ENCODE measurements around the gene ALDH4A1. TPM values are rescaled to one million over a fixed set of nuclear protein-coding genes. Genes with fewer than 3 reads are reported as not detected.

The ALDH4A1 gene
- total and polyA plus RNA-seq, 2 of the 4 experiments (the other 2 are of a cell fraction), result 8.6 to 21.1 TPM

- H2AK9ac ChIP-seq (replicated peaks; ENCODE audit: low read depth, low read length, poor library complexity), result peak overlapping the region; percentile 43
- H2BK20ac ChIP-seq (ENCODE audit: low read depth, low read length), result no peak overlapping the region
- no peak overlapping the region for H3K23ac ChIP-seq (ENCODE audit: low read depth, low read length)
- no peak overlapping the region for H3K9ac ChIP-seq (ENCODE audit: low read depth, low read length)
- H4K20me1 ChIP-seq (ENCODE audit: insufficient read depth, low read length), result no peaks in the 10 kb centered on the region
- no peak for ATAC-seq (ENCODE audit: low read depth)
- H3K4me1 ChIP-seq (ENCODE audit: control insufficient read depth, insufficient read depth, low read length), result peaks cover 54% of the 10 kb centered on the region
- in situ Hi-C loops (cut with MboI; ENCODE audit: low sequenced_read_pairs), result no loop called here
- ChIA-PET POLR2A (ENCODE audit: unreplicated experiment) (no interaction called here), CTCF (interaction anchor here (1.5 kb wide), 1 partner anchor 40 kb away, joined by 8 read pairs; no protein-coding TSS in a partner anchor)
- H3K36me3 ChIP-seq (ENCODE audit: control insufficient read depth, insufficient read depth, low read length), result 0 out of 2 replicates have a peak, but pooled peaks cover 1% of the 10 kb centered on the region
- H3K4ac ChIP-seq (ENCODE audit: low read depth, low read length), result peak overlapping the region; percentile 73
- H4K5ac ChIP-seq (ENCODE audit: low read depth, low read length), result no peak overlapping the region
- H4K8ac ChIP-seq (ENCODE audit: low read depth in 2 of 2, low read length in 2 of 2), result no peak overlapping the region
- H2BK15ac ChIP-seq (ENCODE audit: low read depth, low read length), result no peak overlapping the region
- H3K27me3 ChIP-seq (ENCODE audit: control insufficient read depth, insufficient read depth, low read length), result no peaks in the 10 kb centered on the region
- H3K56ac ChIP-seq (ENCODE audit: extremely low read depth, insufficient read depth, low read length), result no peak overlapping the region
- 77% methylated on average over 4 of the region's 9 CpGs; no CpG with 5 or more reads in 1 of the 2 experiments for WGBS, 2 experiments (ENCODE audit: extremely low coverage in 2 of 2, insufficient read length in 1 of 2)
- intact Hi-C loops (cut with micrococcal nuclease), result no loop called here
- no peak overlapping the region for H3K4me3 ChIP-seq (ENCODE audit: insufficient read depth, low read depth, low read length)
- H2BK120ac ChIP-seq (ENCODE audit: low read depth, low read length), result no peak overlapping the region
- H3K79me1 ChIP-seq (ENCODE audit: low read depth in 1 of 2, low read length in 2 of 2), result peaks cover 15 to 91% of the 10 kb centered on the region in 2 experiments
- H2AK5ac ChIP-seq (ENCODE audit: low read depth, low read length), result 0 out of 2 replicates have a peak overlapping the region, but pooled peaks have one; percentile 17
- H4K91ac ChIP-seq (ENCODE audit: insufficient read depth, low read depth, low read length), result no peak overlapping the region
- no peak overlapping the region for H3K18ac ChIP-seq (ENCODE audit: low read depth, low read length)
- dilution Hi-C loops (cut with HindIII; ENCODE audit: low sequenced_read_pairs, unreplicated experiment), result no loop called here
- no peak overlapping the region for H3K4me2 ChIP-seq (ENCODE audit: low read depth, low read length)
- no peak for TF ChIP-seq NFE2L2 (IDR thresholded peaks at IDR 0.05; ENCODE audit: low read depth, low read length)
- DNase-seq, result no peak
- H2AFZ ChIP-seq (replicated peaks; ENCODE audit: low read length, poor library complexity), result peak overlapping the region; percentile 46
- BruUV-seq (replicated peaks), result no TSS peak
- no peak overlapping the region for H3K14ac ChIP-seq (replicated peaks; ENCODE audit: low read depth, low read length)
- peaks cover 32% of the 10 kb centered on the region for H3K9me1 ChIP-seq (ENCODE audit: insufficient read depth, low read length)
- no peak overlapping the region for H3K27ac ChIP-seq (ENCODE audit: insufficient read depth, low read length)
- no peak overlapping the region for H2BK5ac ChIP-seq (ENCODE audit: low read depth, low read length, poor library complexity, severe bottlenecking)
- H3K9me3 ChIP-seq (ENCODE audit: control insufficient read depth, insufficient read depth, low read length), result no peaks in the 10 kb centered on the region
Observed at GRCh38 chr1:18947570-18947969, 45.2 kb upstream of the ALDH4A1 start.
